Body of pancreas (tissue), 4 donors: Measurements from ENCODE around the gene AMOTL1.

ENCODE experiments used
- POLR2A ChIP-seq, 3 donors: fragments of 450-650 bp; IDR thresholded peaks; one replicate each; pipeline ENCODE4 v1.6.1; 2016; ENCODE audit warnings: antibody characterized with exemption in 3 of 3, mild to moderate bottlenecking in 2 of 3
- TF ChIP-seq, protein P1 (sequence below), 7 experiments: fragments of 450-650 bp in 4 of 7; fragments of 200-600 bp in 3 of 7; sonication (generic) in 3 of 7; IDR thresholded peaks; one replicate each; pipeline ENCODE4 v1.5.1; 2016 to 2019; ENCODE audit warnings: antibody characterized with exemption in 7 of 7

DNA sequence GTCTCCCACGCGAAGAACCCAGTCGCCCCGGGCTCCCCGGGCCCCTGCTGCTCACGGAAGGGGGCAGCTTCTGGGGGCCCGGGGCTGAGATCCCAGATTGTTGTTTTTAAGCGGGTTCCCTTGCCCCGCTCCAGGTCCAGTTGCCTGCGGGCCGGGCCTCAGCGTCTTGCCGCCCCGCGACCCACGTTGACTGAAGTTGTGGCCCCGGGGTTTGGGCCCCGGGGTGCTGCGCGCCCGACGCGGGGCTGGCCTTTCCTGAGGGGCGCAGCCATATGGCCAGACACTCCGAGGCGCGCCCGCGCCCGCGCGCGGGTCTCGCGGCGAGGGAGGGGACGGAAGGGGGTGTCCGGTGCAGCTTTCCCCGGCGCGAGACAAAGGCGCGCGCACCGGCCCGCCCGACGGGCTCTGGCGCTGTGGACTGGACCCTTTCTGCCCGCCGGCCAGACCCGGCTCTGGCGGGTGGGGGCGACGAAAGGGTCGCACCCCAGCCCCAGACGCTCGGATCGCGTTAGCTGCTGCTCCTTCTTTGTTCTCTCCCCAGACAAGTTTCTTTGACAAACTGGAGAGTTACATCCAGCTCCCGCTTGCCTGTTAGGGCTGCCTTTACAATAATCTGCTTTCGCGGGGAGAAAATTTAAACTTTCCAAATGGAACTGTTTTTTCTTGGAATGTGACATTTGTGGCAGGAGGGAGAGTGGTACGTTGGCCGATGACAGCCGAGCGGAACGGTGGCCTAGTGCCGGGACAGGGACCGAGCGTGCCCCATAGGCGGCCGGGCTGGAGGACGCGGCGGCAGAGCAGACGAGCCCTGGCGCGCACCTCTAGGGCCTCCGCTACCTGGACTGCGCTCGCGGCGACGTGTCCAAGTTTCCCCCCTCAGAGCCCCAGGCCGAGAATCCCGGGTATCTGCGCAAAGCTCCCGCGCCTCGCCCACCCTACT, 716 bp downstream of the AMOTL1 start:
- TF ChIP-seq, protein P1, sequence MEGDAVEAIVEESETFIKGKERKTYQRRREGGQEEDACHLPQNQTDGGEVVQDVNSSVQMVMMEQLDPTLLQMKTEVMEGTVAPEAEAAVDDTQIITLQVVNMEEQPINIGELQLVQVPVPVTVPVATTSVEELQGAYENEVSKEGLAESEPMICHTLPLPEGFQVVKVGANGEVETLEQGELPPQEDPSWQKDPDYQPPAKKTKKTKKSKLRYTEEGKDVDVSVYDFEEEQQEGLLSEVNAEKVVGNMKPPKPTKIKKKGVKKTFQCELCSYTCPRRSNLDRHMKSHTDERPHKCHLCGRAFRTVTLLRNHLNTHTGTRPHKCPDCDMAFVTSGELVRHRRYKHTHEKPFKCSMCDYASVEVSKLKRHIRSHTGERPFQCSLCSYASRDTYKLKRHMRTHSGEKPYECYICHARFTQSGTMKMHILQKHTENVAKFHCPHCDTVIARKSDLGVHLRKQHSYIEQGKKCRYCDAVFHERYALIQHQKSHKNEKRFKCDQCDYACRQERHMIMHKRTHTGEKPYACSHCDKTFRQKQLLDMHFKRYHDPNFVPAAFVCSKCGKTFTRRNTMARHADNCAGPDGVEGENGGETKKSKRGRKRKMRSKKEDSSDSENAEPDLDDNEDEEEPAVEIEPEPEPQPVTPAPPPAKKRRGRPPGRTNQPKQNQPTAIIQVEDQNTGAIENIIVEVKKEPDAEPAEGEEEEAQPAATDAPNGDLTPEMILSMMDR (IDR thresholded peaks at IDR 0.05), result no peak
- TF ChIP-seq POLR2A (IDR thresholded peaks at IDR 0.05), result peak; percentile 2 to 36 (median 11)
